ENCODE data around the gene ICE1.

DNA sequence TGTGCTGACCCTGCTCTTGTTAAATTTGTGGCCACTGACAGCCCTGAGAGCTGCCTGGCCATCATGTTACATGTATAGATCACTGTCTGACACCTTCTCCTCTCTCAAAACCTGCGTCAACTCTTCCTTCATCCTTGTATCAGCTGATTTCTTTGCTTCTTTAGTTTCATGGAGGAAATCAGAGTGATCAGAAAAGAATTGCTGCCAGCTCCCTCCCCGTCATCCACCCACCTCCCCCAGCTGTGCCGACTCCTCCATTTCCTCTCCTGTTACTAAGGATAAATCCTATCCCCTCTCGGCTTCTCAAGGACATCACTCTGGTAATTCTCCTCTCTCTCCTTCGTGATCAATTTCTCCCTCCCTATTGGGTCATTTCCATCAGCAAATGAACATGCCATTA is 108.9 kb downstream of the ICE1 start:
- TF ChIP-seq, protein P1, sequence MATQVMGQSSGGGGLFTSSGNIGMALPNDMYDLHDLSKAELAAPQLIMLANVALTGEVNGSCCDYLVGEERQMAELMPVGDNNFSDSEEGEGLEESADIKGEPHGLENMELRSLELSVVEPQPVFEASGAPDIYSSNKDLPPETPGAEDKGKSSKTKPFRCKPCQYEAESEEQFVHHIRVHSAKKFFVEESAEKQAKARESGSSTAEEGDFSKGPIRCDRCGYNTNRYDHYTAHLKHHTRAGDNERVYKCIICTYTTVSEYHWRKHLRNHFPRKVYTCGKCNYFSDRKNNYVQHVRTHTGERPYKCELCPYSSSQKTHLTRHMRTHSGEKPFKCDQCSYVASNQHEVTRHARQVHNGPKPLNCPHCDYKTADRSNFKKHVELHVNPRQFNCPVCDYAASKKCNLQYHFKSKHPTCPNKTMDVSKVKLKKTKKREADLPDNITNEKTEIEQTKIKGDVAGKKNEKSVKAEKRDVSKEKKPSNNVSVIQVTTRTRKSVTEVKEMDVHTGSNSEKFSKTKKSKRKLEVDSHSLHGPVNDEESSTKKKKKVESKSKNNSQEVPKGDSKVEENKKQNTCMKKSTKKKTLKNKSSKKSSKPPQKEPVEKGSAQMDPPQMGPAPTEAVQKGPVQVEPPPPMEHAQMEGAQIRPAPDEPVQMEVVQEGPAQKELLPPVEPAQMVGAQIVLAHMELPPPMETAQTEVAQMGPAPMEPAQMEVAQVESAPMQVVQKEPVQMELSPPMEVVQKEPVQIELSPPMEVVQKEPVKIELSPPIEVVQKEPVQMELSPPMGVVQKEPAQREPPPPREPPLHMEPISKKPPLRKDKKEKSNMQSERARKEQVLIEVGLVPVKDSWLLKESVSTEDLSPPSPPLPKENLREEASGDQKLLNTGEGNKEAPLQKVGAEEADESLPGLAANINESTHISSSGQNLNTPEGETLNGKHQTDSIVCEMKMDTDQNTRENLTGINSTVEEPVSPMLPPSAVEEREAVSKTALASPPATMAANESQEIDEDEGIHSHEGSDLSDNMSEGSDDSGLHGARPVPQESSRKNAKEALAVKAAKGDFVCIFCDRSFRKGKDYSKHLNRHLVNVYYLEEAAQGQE (IDR thresholded peaks at IDR 0.05; ENCODE audit: insufficient replicate concordance, low read depth) = no peak
- no peak for TF ChIP-seq GABPA (IDR thresholded peaks at IDR 0.05; ENCODE audit: low read depth)
- TF ChIP-seq CTCF (IDR thresholded peaks at IDR 0.05; ENCODE audit: insufficient read depth, low read length) = no peak

All from HL-60 (cell line).